Measurements from ENCODE around the gene CMAS.
A peak's percentile ranks its signal among the peaks of the same experiment; 100 is the strongest.
"Not testable (repeated sequence)": the region's sequence is repeated elsewhere in the genome, so short reads cannot be mapped to it uniquely, and the experiment has no call there.

The CMAS gene

GRCh38 chr12:22046090-22046967 lies at the start of gene CMAS:
Gene CMAS, plus strand, starts transcription at chr12:22046218. Its CDS starts 86 bp downstream, at chr12:22046304.
- peak; percentile 72 for DNase-seq (ENCODE audit: low read depth)

GRCh38 chr12:21998295-21998694 lies 47.7 kb upstream of the CMAS start:
- no peak for DNase-seq (ENCODE audit: low read depth)

- DNase-seq (ENCODE audit: low read depth), result no peak
Measured at GRCh38 chr12:21998782-21999181, 47.2 kb upstream of the CMAS start.

- no peak for DNase-seq (ENCODE audit: low read depth)
Measured at GRCh38 chr12:22002430-22002829, 43.6 kb upstream of the CMAS start.

- not testable (repeated sequence) for DNase-seq (ENCODE audit: low read depth)
Measured at GRCh38 chr12:22007794-22008193, 38.2 kb upstream of the CMAS start.

- DNase-seq (ENCODE audit: low read depth), result no peak
Measured at GRCh38 chr12:22008196-22008595, 37.8 kb upstream of the CMAS start.

- no peak for DNase-seq (ENCODE audit: low read depth)
Measured at GRCh38 chr12:22014041-22014782, 31.8 kb upstream of the CMAS start.

- no peak for DNase-seq (ENCODE audit: low read depth)
Measured at GRCh38 chr12:22014783-22015144, 31.3 kb upstream of the CMAS start.

- no peak for DNase-seq (ENCODE audit: low read depth)
Measured at GRCh38 chr12:22016982-22017381, 29.0 kb upstream of the CMAS start.

- DNase-seq (ENCODE audit: low read depth), result no peak
Measured at GRCh38 chr12:22018860-22019259, 27.2 kb upstream of the CMAS start.

- DNase-seq (ENCODE audit: low read depth), result not testable (repeated sequence)
Measured at GRCh38 chr12:22023489-22023888, 22.5 kb upstream of the CMAS start.

GRCh38 chr12:22029491-22029890 lies 16.5 kb upstream of the CMAS start:
- no peak for DNase-seq (ENCODE audit: low read depth)

- no peak for DNase-seq (ENCODE audit: low read depth)
Measured at GRCh38 chr12:22029991-22030390, 16.0 kb upstream of the CMAS start.

GRCh38 chr12:22032732-22033131 lies 13.3 kb upstream of the CMAS start:
- DNase-seq (ENCODE audit: low read depth), result no peak

GRCh38 chr12:22034709-22035506 lies 11.1 kb upstream of the CMAS start:
- no peak for DNase-seq (ENCODE audit: low read depth)

GRCh38 chr12:22037947-22038346 lies 8.1 kb upstream of the CMAS start:
- DNase-seq (ENCODE audit: low read depth), result no peak

GRCh38 chr12:22038734-22039133 lies 7.3 kb upstream of the CMAS start:
- no peak for DNase-seq (ENCODE audit: low read depth)

GRCh38 chr12:22039361-22039760 lies 6.7 kb upstream of the CMAS start:
- no peak for DNase-seq (ENCODE audit: low read depth)

- no peak for DNase-seq (ENCODE audit: low read depth)
Measured at GRCh38 chr12:22042976-22043669, 2.9 kb upstream of the CMAS start.

GRCh38 chr12:22043943-22044342 lies 2.1 kb upstream of the CMAS start:
- DNase-seq (ENCODE audit: low read depth), result no peak

GRCh38 chr12:22044391-22044790 lies 1.6 kb upstream of the CMAS start:
- no peak for DNase-seq (ENCODE audit: low read depth)

GRCh38 chr12:22046968-22047390 lies 961 bp downstream of the CMAS start:
- no peak for DNase-seq (ENCODE audit: low read depth)
